GM21423 (cell line): ENCODE results near the gene URM1.

Experiments
- ATAC-seq: cut with Tn5 transposase; IDR thresholded peaks from one replicate; pipeline ENCODE4 v1.9.1; 2021; ENCODE audit warnings: mild to moderate bottlenecking, moderate library complexity; ENCODE audit not compliant: unreplicated experiment

The URM1 gene

GRCh38 chr9:128344931-128345605, 26.1 kb upstream of the URM1 start:
- ATAC-seq = no peak

- ATAC-seq = no peak
Measured at GRCh38 chr9:128349125-128349524, 22.0 kb upstream of the URM1 start.

DNA sequence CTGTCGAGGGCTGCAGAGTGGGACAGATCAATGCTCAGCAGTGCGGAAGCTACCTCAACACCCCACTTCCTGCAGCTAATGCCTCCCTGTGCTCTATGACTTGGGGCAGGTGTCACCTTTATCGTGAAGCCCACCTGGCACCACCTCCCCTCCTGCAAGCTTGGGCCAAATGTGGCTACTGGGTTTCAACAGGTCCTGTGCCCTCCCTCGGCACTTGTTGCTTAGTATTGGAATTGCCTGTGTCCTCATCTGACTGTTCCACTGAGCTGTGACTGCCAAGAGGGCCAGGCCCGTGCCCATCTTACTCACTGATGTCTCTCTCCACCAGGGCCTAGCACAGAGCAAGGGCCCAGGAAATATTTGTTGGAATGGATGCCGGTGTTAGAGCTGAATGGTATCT, 21.4 kb upstream of the URM1 start:
- no peak for ATAC-seq

DNA sequence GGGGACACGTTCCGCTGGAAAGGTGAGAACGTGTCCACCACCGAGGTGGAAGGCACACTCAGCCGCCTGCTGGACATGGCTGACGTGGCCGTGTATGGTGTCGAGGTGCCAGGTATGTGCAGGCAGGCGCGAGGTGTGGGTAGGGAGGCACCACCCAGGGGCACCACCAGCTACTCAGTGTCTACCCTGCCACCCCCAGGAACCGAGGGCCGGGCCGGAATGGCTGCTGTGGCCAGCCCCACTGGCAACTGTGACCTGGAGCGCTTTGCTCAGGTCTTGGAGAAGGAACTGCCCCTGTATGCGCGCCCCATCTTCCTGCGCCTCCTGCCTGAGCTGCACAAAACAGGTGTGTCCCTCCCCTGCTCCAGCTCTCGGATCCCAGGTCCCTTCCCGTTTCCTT, 15.7 kb upstream of the URM1 start:
- ATAC-seq = no peak

DNA sequence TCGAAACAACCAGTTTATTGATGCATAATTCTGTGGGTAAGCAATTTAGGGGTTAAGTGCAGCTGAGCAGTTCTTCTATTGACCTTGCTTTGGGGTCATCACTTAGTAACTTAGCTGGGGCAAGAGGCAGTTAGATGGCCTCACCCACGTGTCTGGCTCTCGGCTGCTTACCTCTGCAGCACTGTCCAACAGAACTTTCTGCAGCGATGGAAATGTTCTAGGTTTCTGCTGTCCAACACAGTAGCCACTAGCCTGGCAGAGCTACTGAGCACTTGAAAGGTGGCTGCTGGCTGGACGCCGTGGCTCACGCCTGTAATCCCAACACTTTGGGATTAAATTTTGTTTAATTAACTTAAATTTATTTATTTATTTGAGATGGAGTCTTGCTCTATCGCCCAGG, 13.1 kb upstream of the URM1 start:
- no peak for ATAC-seq

DNA sequence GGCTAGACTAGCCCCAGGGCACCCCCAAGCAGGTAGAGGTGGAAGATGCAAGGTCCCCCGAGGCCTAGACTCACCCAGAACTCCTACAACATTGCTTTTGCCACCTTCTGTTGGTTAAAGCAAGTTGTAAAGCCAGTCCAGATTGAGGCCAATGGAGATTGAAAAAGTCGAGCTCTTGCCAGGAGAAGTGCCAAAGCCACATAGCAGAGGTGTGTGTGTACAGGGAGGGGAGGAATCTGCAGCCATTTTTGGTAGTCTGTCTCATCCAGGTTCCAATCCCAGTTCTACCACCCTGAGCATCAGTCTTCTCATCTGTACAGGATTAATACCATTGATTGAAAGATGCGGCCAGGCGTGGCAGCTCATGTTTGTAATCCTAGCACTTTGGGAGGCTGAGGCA, 12.3 kb upstream of the URM1 start:
- no peak for ATAC-seq

DNA sequence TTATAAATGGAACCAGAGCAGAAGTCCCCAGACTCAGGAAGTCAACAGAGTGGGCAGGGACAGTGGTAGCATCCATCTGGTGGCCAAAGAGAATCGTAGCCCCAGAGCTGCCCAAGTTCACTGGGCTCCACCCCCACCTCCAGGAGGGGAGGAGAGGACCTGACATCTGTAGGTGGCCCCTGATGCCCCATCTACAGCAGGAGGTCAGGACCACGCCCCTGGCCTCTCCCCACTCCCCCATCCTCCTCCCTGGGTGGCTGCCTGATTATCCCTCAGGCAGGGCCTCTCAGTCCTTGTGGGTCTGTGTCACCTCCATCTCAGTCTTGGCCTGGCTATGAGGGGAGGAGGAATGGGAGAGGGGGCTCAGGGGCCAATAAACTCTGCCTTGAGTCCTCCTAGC, 10.3 kb upstream of the URM1 start:
- ATAC-seq = no peak

- no peak for ATAC-seq
Measured at GRCh38 chr9:128361296-128361985, 9.7 kb upstream of the URM1 start.

DNA sequence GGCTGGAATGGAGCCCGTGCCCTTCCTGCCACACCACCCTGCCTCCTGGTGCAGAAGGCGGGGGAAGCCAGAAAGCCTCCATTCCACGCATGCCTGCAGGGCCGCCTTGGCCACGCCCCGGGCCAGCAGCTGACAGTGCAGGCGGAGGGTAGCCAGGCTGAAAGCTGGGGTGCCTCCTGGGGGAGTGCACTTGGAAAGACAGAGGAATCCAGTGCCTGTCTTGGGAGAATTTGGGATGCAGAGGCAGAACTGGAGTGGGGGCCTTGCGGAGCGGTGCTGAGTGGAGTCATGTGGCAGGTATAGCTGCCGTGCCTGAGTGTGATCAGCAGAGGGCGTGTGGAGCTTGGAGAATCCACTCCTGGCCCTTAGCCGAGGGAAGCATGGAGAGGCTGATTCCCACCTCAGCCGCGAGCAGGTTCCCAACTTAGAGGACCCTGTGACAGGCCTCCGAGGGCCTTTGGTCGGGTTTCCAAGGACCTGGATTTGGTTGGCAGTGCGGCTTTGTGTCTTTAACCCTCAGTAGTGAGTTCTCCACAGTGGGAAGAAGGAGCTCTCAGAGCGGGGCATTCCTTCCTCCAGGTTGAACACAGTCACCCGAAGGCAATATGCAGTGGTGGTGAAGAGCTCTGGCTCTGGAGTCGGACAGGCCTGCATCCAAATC, 9.1 kb upstream of the URM1 start:
- ATAC-seq = no peak

GRCh38 chr9:128362774-128363173, 8.4 kb upstream of the URM1 start:
- no peak for ATAC-seq

- ATAC-seq = no peak
Measured at GRCh38 chr9:128365525-128365924, 5.6 kb upstream of the URM1 start.

GRCh38 chr9:128369024-128369706, 2.0 kb upstream of the URM1 start:
- ATAC-seq = no peak

- ATAC-seq = no peak
Measured at GRCh38 chr9:128370367-128370751, 815 bp upstream of the URM1 start.

DNA sequence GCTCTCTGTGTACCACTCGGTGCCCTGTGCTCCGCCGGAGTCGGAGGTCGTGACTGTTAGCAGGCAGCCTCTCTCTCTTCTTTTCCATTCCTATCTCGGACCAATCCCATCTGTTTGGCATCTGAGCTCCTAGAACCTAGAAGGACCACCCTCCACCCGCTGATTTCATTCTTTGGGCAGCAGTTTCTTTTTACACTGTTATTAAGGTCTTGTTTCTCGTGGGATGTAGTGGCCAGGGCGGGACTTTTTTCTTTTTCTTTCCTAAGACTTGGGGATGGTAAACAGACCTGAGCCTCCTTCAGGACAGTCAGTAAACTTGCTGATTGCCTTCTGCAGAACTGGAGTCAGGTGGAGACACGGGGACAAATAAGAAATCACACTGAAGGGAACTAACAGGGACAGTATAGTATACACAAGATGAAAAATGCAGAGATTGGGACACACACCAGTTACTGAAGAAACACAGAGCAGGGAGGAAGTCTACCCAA, 500 bp downstream of the URM1 start:
- ATAC-seq = no peak

GRCh38 chr9:128372188-128372641, 1.0 kb downstream of the URM1 start:
- no peak for ATAC-seq

DNA sequence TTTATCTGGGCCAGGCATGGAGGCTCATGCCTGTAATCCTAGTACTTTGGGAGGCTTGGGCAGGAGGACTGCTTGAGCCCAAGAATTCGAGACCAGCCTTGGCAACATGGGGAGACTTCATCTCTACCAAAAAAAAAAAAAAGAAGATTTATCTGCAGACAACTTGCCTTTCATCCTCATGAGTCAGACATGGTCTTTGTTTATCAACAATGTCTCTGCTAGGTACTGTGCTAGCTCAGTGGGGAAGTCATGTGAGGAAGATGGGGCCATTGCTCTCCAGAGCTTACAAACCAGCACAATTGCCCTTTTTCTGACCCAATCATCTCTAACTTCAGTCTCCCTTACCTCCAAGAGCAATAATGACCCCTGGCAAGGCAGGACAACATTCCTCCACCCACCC, 1.6 kb downstream of the URM1 start:
- no peak for ATAC-seq

GRCh38 chr9:128374221-128374675, 3.1 kb downstream of the URM1 start:
- ATAC-seq = no peak

DNA sequence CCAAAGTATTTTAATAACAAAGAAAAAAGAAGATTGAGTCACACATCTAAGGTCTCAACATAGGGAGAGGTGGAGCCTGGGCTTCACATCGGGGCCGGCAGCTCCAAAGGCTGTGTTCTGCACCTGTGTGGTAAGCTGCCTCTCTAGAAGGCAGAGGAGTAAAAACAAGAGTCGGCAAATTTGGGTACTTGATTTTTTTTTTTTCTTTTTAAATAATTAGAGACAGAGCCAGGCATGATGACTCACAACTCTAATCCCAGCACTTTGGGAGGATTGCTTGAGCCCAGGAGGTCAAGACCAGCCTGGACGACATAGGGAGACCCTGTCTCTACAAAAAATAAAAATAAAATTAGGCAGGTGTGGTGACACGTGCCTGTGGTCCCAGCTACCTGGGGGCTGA, 4.7 kb downstream of the URM1 start:
- no peak for ATAC-seq

GRCh38 chr9:128382261-128382660, 11.1 kb downstream of the URM1 start:
- no peak for ATAC-seq

GRCh38 chr9:128383007-128383753, 12.0 kb downstream of the URM1 start:
- no peak for ATAC-seq

- no peak for ATAC-seq
Measured at GRCh38 chr9:128383791-128384190, 12.6 kb downstream of the URM1 start.
